H1 (cell line): ENCODE data around the gene RERE. TPM values are rescaled to one million over a fixed set of nuclear protein-coding genes. Genes with fewer than 3 reads are reported as not detected.

Experiments
- BCL11A ChIP-seq, 2 experiments: IDR thresholded peaks; one replicate each; pipeline ENCODE4 v1.6.1; 2011; ENCODE audit warnings: low read depth in 2 of 2, low read length in 2 of 2, mild to moderate bottlenecking in 2 of 2
- GABPA ChIP-seq: IDR thresholded peaks from 2 replicates; pipeline ENCODE4 v1.6.1; 2011; ENCODE audit warnings: mild to moderate bottlenecking, low read length, moderate library complexity, borderline replicate concordance; ENCODE audit not compliant: insufficient read depth
- GTF2F1 ChIP-seq: IDR thresholded peaks from 2 replicates; pipeline ENCODE4 v1.6.1; 2012; ENCODE audit warnings: low read depth, low read length, improper control_type of control experiment, borderline replicate concordance
- MAFK ChIP-seq: IDR thresholded peaks from 2 replicates; pipeline ENCODE4 v1.6.1; 2012; ENCODE audit warnings: low read depth, mild to moderate bottlenecking, improper control_type of control experiment, low read length
- SIN3A ChIP-seq, 2 experiments: IDR thresholded peaks in 1 of 2; conservative IDR thresholded peaks in 1 of 2; 2 replicates each; pipeline ENCODE4 v1.6.1; 2011 to 2012; ENCODE audit warnings: low read length in 2 of 2, improper control_type of control experiment in 1 of 2, low read depth in 1 of 2, mild to moderate bottlenecking in 1 of 2
- SIX5 ChIP-seq: IDR thresholded peaks from 2 replicates; pipeline ENCODE4 v1.6.1; 2011; ENCODE audit warnings: mild to moderate bottlenecking, low read depth, low read length
- TBP ChIP-seq: IDR thresholded peaks from 2 replicates; pipeline ENCODE4 v1.6.1; 2011; ENCODE audit warnings: low read depth, low read length, improper control_type of control experiment
- polyA plus RNA-seq, 7 experiments: library from polyadenylated mRNA; depleted of rRNA in 3 of 7; stranded (reverse) in 5 of 7; unstranded in 2 of 7; fragments of >200 nt in 5 of 7; fragments of 200-250 nt in 2 of 7; gene quantifications; 1 replicate in 5 of 7; 2 replicates in 1 of 7; 4 replicates in 1 of 7; pipeline versions ENCODE4 v1.2.1 to v1.2.3, GENCODE V29; 2011 to 2013; ENCODE audit warnings: missing spikeins in 2 of 7, mixed read lengths in 2 of 7
- total RNA-seq: library from RNA; stranded (reverse); fragmentation: NEBNext Ultra II Directional; extraction: Animal tissue kit (Norgen Biotek cat#: 25700); gene quantifications from 2 replicates; pipeline ENCODE4 v1.2.1, GENCODE V29; 2021
- TF ChIP-seq, protein P1 (sequence below): fragments of 300-600 bp; sonication (generic); IDR thresholded peaks from 2 replicates; pipeline ENCODE4 v1.7.1; 2012; ENCODE audit warnings: low read length, moderate library complexity, mild to moderate bottlenecking, inconsistent platforms; ENCODE audit not compliant: insufficient replicate concordance
- TF ChIP-seq, protein P2 (sequence below): IDR thresholded peaks from 2 replicates; pipeline ENCODE4 v1.6.1; 2012; ENCODE audit warnings: low read length, inconsistent platforms
- TF ChIP-seq, protein P3 (sequence below): IDR thresholded peaks from 2 replicates; pipeline ENCODE4 v1.6.1; 2012; ENCODE audit warnings: inconsistent platforms

The RERE gene
- total and polyA plus RNA-seq, 2 of the 8 experiments (the other 6 are each of a cell fraction or from before 2014, with no cell fraction given) = 15.3 to 142 TPM

DNA sequence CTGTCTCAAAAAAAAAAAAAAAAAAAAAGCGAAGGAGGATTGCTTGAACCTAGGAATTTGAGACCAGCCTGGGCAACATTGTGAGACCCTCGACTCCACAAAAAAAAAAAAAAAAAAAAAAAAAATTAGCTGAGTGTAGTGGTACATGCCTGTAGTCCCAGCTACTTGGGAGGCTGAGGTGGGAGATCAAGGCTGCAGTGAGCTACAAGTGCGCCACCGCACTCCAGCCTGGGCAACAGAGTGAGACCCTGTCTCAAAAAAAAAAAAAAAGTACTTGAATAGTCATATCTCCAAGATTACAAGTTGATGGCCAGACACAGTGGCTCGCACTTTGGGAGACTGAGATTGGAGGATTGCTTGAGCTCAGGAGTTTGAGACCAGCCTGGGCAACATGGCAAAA, 33.6 kb upstream of the RERE start (continued):
- TF ChIP-seq, protein P1, sequence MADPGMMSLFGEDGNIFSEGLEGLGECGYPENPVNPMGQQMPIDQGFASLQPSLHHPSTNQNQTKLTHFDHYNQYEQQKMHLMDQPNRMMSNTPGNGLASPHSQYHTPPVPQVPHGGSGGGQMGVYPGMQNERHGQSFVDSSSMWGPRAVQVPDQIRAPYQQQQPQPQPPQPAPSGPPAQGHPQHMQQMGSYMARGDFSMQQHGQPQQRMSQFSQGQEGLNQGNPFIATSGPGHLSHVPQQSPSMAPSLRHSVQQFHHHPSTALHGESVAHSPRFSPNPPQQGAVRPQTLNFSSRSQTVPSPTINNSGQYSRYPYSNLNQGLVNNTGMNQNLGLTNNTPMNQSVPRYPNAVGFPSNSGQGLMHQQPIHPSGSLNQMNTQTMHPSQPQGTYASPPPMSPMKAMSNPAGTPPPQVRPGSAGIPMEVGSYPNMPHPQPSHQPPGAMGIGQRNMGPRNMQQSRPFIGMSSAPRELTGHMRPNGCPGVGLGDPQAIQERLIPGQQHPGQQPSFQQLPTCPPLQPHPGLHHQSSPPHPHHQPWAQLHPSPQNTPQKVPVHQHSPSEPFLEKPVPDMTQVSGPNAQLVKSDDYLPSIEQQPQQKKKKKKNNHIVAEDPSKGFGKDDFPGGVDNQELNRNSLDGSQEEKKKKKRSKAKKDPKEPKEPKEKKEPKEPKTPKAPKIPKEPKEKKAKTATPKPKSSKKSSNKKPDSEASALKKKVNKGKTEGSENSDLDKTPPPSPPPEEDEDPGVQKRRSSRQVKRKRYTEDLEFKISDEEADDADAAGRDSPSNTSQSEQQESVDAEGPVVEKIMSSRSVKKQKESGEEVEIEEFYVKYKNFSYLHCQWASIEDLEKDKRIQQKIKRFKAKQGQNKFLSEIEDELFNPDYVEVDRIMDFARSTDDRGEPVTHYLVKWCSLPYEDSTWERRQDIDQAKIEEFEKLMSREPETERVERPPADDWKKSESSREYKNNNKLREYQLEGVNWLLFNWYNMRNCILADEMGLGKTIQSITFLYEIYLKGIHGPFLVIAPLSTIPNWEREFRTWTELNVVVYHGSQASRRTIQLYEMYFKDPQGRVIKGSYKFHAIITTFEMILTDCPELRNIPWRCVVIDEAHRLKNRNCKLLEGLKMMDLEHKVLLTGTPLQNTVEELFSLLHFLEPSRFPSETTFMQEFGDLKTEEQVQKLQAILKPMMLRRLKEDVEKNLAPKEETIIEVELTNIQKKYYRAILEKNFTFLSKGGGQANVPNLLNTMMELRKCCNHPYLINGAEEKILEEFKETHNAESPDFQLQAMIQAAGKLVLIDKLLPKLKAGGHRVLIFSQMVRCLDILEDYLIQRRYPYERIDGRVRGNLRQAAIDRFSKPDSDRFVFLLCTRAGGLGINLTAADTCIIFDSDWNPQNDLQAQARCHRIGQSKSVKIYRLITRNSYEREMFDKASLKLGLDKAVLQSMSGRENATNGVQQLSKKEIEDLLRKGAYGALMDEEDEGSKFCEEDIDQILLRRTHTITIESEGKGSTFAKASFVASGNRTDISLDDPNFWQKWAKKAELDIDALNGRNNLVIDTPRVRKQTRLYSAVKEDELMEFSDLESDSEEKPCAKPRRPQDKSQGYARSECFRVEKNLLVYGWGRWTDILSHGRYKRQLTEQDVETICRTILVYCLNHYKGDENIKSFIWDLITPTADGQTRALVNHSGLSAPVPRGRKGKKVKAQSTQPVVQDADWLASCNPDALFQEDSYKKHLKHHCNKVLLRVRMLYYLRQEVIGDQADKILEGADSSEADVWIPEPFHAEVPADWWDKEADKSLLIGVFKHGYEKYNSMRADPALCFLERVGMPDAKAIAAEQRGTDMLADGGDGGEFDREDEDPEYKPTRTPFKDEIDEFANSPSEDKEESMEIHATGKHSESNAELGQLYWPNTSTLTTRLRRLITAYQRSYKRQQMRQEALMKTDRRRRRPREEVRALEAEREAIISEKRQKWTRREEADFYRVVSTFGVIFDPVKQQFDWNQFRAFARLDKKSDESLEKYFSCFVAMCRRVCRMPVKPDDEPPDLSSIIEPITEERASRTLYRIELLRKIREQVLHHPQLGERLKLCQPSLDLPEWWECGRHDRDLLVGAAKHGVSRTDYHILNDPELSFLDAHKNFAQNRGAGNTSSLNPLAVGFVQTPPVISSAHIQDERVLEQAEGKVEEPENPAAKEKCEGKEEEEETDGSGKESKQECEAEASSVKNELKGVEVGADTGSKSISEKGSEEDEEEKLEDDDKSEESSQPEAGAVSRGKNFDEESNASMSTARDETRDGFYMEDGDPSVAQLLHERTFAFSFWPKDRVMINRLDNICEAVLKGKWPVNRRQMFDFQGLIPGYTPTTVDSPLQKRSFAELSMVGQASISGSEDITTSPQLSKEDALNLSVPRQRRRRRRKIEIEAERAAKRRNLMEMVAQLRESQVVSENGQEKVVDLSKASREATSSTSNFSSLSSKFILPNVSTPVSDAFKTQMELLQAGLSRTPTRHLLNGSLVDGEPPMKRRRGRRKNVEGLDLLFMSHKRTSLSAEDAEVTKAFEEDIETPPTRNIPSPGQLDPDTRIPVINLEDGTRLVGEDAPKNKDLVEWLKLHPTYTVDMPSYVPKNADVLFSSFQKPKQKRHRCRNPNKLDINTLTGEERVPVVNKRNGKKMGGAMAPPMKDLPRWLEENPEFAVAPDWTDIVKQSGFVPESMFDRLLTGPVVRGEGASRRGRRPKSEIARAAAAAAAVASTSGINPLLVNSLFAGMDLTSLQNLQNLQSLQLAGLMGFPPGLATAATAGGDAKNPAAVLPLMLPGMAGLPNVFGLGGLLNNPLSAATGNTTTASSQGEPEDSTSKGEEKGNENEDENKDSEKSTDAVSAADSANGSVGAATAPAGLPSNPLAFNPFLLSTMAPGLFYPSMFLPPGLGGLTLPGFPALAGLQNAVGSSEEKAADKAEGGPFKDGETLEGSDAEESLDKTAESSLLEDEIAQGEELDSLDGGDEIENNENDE = no peak
- TF ChIP-seq, protein P2, sequence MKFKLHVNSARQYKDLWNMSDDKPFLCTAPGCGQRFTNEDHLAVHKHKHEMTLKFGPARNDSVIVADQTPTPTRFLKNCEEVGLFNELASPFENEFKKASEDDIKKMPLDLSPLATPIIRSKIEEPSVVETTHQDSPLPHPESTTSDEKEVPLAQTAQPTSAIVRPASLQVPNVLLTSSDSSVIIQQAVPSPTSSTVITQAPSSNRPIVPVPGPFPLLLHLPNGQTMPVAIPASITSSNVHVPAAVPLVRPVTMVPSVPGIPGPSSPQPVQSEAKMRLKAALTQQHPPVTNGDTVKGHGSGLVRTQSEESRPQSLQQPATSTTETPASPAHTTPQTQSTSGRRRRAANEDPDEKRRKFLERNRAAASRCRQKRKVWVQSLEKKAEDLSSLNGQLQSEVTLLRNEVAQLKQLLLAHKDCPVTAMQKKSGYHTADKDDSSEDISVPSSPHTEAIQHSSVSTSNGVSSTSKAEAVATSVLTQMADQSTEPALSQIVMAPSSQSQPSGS = no peak
- no peak for TF ChIP-seq GTF2F1
- TF ChIP-seq SIN3A (conservative IDR thresholded peaks at IDR 0.05 in 1 of 2, IDR thresholded peaks at IDR 0.05 in 1 of 2; ENCODE audit: low read depth in 1 of 2, low read length in 2 of 2) = no peak
- TF ChIP-seq, protein P3, sequence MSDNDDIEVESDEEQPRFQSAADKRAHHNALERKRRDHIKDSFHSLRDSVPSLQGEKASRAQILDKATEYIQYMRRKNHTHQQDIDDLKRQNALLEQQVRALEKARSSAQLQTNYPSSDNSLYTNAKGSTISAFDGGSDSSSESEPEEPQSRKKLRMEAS = no peak
- no peak for TF ChIP-seq TBP
- TF ChIP-seq BCL11A (IDR thresholded peaks at IDR 0.05; ENCODE audit: low read depth in 2 of 2, low read length in 2 of 2) = no peak
- TF ChIP-seq MAFK = no peak
- no peak for TF ChIP-seq SIX5
- no peak for TF ChIP-seq GABPA
